NCI-H1694 (cell line): ENCODE results near the gene CCR6.
"Not testable (repeated sequence)": the region's sequence is repeated elsewhere in the genome, so short reads cannot be mapped to it uniquely, and the experiment has no call there.

Experiments
- DNase-seq: peaks from one replicate; lab custom pipeline; 2025; lab: John Stamatoyannopoulos, UW

The CCR6 gene

DNA sequence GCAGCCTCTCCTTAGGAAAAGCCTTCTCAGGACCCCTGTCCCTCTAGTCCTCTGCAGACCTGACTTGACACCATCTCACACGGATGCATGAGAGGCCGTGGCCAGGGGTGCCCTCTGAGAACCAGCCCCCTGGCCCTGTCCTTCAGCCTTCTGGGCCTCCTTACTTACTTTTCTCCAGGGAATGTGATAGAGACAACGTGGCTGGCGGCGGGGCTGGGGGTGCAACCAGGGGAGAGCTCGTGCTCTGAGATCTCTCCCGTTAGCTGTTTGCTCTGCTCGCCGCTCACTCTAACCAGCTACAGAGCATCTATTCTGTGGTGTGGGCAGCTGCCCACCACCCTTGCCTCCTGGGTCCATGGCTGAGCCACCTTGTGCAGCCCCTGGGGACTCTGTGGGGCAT is 20.1 kb downstream of the CCR6 start:
- DNase-seq = no peak

DNA sequence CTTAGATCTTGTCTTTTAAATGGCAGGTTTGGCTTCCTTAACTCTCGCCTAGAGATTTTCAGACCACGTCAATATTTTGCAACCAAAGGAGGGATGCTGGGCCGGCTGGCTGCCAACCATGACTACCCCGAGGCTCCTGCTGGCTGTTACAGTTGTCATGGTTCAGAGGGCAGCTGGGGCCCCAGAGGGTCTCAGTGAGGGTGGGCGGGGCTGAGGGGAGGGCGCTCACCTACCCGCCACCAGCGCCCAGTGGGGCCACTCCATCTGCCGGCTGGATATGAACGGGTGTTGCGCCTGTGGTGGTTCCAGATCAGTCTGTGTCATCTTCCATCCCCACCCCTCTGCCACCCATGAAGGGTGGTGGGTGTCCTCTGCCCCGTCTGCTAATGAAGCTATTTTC is 22.6 kb downstream of the CCR6 start:
- no peak for DNase-seq

DNA sequence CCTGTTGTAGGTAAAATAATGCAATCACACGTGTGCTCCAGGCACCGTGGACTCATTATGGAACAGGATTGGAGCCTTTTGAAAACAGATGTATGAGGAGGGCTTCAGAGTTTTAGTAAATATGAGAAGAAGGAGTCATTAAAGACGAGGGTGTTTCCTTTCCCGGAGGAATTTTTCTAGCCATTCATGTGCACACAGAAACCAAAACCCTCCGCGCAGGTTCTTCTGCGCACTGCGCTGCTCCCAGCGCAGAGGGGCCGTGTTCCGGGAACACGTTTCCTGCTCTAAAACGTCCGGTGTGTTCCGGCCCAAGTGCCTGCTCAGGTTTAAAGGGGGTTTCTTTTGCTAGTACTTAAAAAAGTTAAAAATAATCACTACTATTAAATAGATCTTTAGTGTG is 23.2 kb downstream of the CCR6 start:
- DNase-seq = no peak

DNA sequence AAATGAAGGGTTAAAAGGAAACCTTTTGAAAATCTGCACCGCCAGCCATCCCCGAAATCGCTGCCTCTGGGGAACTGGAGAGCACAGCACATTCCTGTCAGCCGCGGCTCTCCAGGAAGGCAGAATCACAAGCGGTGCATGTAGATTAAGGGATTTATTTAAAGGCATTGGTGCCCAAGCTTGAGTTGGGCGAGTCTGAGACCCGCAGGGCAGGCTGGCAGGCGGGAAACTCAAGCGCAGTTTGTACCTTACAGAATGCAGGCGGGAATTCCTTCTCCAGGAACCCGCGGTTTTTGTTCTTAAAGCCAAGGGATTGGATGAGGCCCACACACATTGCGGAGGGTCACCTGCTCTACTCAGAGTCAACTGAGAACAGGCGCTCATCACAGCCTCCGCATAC is 24.1 kb downstream of the CCR6 start:
- DNase-seq = no peak

DNA sequence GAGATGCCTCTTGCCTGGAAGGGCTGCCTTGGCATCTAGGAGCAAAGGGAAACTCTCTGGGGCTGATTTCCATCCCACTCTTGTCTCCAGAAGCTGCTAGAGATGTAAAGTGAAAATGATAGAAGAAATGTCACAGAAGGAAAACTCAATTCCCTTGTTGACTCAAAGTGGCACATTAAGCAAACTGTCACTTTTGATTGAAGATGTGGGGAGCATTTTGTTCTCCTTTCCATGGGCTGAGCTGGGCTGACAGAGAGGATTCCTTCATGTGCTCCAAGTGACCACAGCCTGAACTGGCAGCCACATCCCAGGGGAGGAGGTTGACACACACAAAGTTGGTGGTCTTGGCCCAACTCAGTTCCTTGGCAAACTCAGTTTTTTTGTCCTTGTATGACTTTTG is 25.1 kb downstream of the CCR6 start:
- no peak for DNase-seq

DNA sequence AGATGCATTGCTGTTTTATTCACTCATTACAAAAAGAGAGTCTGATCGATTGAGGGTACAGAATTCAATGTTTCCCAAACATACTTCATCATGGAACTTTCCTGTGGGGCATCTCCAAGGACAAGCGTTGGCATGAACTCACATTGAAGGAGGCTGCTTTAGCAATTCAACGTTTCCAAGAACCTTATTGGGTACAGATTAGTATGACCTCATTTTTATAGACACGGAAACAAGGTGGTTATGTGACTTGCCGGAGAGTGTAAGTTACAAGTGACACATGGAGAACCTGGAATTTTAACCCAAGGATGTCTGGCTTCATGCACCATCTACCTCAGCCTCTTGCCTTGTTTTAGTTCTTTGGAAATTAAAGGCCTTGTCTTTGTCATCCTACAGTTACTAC is 26.1 kb downstream of the CCR6 start:
- DNase-seq = no peak

DNA sequence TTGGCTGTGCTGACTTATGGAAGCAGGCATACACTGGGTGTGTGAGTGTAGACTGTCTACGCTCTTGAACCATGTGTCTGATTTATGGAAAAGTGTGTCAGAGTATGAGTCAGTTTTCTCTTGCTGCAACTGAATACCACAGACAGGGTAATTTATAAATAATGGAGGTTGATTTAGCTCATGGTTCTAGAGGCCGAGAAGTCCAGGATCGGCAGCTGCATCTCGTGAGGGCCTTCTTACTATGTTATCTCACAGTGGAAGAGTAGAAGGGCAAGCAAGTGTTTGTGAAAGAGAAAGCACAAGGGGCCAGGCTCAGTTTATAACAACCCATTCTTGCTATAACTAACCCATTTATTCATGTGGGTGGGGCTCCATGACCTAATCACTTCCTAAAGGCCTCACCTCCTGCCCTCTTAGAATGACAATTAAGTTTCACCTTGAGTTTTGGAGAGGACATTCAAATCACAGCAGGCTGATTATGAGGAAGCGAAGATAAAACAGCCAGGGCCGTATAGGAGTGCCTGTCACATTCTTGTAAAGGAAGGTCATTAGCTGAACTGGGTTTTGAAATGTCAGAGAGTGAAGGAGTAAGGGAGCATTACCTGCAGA is 28.1 kb downstream of the CCR6 start:
- DNase-seq = no peak

DNA sequence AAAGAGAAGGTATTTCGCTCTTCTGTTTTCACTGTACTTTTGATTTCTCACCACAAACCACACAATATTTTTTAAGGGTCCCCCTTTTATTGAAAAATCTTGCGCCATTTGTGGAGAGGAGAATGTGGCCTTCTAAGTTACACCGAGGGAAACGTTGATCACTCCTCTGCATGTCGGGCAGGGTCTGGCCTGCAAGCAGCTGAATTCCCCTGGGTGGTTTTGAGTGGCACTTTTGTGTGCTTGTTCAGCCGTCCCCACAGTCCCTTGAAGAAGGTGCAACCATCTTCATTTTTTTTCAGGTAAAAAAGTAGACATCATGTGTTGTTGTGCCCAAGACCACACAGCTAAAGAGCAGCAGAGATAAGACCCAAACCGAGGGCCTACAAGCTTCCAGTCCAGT is 28.8 kb downstream of the CCR6 start:
- DNase-seq = no peak

DNA sequence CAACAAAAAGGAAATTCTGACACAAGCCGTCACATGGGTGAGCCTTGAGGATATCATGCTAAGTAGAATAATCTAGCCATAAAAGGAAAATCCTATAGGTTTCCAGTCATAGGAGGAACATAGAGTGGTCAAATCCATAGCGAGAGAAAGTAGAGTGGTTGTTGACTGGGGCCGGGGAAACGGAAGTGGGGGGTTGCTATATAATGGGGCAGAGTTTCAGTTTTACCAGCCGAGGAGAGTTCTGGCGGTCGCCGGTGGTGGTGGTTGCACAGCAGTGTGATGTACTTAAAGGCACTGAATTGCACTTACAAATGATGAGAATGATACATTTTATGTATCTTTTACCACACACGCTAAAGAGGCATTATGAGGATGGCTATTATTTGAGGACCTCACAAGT is 30.0 kb downstream of the CCR6 start:
- DNase-seq = no peak

DNA sequence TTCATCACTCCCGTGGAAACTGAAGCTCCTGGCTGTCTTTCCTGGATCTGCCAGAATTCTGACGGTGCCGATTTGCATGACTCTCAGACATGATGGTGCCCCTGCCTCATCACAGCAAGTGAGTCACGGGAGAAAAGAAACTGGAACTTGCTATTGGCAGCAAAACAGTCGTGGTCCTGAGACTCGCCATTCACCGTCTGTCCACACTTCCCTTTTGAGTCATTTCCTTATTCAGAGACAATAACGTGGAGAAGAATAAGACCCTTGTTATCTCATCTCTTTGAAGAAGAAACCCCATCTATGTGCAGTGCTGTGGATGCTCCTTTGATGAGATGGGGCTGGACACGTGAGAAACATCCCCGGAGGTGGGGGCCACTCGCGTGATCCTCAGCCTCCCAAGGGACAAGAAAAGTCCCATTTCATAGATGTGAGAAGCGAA is 30.6 kb downstream of the CCR6 start:
- no peak for DNase-seq

DNA sequence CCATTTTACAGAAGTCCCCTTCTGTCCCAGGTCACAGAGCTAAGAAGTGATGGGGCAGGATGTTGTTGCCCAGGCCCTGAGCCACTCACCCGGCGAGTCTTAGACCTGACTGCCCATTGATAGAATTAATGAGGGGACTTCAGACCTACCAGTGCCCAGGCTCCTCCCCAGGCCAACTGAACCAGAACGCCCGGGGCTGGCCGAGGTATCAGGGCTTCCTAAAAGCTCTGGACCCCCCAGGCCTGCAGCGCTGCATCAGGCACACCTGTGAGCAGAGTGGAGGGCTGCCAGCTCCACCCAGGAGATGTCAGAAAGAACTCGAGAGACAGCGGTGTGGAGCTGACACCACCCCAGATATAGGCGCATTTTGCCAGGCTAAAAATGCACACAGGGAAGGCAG is 31.4 kb downstream of the CCR6 start:
- DNase-seq = no peak

DNA sequence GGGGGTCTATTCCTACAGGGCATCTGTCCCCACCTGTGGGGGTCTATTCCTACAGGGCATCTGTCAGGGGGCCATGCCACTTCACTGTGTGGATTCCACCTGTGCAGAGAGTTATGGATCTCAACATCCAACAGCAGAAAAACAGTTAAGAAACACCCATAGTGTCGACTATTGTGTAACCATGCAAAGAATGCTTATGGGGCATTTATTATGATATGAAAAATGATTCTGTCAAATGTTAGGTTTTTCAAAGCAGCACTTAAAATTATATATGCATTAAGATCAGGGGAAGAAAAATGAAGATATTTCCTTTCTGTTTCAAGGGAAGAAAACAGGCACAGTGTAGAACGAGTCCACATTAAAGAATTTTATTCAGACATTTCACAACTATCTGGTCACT is 32.0 kb downstream of the CCR6 start:
- no peak for DNase-seq

DNA sequence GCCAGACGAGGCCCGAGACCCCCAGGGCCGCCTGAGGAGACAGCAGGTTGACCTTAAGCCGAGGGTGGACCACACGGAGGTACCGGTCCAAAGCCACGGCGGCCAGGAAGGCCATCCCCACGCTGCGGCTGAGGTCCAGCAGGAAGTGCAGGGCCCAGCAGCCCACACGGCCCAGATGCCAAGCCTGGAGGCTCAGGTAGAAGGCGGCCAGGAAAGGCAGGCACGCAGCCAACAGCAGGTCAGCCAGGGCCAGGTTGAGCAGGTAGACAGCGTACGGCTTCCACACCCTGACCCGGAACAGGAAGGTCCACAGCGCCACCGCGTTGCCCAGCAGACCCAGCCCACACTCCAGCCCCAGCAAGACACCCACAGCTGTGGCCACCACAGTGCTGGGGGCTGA is 34.5 kb downstream of the CCR6 start:
- no peak for DNase-seq

DNA sequence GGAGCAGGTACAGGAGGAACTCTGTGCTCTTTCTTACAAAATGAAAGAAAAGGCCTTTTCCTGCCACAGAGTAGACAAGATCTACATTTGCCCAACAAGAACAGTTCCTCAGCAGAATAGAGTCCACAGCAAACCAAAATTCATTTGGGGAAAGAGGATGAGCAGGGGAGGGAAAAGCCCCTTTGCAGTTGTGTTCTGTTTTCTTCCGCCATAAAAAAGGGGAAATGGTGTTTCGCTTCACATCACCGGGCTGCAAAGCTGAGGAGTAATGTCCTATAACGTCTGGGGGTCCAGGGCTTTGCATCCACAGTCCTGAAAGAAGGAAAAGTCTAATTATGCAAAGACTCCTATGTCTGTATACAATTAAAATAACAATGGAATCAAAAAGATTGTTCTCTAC is 35.0 kb downstream of the CCR6 start, which contains the start of gene GPR31:
TSS of gene GPR31 (minus strand) at position 118 of the 400 bp plus-strand sequence. CDS start 149 bp downstream, outside the sequence.
- no peak for DNase-seq

DNA sequence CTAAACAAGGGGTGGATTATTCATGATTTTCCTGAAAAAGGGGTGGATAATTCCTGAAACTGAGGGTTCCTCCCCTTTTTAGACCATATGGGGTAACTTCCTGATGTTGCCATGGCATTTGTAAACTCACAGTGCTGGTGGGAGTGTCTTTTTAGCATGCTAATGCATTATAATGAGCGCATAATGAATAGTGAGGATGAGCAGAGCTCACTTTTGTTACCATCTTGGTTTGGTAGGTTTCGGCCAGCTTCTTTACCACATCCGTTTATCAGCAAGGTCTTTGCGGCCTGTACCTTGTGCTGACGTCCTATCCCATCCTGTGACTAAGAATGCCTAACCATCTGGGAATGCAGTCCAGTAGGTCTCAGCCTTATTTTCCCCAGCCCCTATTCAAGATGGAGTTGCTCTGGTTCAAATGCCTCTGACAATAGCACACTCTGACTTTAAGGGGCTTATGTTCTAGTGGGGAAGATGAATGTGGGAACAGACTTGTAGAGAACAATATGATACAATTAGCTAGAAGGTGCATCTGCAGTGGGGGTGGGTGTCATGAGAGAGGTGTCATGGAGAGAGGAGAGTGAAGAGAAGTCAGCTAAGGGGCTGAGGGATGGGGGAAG is 39.1 kb downstream of the CCR6 start:
- no peak for DNase-seq

DNA sequence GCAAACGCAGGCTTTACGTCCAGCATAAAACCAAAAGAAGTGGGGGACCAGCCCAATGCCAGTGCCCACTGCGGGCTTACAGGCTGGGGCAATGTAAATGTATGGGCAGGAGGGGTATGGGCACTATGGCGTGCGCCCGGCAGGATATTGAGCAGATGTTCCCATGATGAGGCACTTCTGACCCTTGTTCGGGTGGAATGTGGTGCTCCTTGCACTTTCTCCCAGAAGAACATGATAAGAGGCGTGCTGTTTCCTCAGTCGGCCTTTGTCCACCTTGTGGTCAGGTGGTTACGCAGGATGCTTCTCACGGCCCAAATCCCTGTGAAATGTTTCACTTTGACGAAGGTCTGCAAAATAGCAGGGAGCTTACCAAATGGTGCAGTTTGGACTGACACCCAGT is 39.7 kb downstream of the CCR6 start:
- DNase-seq = no peak

DNA sequence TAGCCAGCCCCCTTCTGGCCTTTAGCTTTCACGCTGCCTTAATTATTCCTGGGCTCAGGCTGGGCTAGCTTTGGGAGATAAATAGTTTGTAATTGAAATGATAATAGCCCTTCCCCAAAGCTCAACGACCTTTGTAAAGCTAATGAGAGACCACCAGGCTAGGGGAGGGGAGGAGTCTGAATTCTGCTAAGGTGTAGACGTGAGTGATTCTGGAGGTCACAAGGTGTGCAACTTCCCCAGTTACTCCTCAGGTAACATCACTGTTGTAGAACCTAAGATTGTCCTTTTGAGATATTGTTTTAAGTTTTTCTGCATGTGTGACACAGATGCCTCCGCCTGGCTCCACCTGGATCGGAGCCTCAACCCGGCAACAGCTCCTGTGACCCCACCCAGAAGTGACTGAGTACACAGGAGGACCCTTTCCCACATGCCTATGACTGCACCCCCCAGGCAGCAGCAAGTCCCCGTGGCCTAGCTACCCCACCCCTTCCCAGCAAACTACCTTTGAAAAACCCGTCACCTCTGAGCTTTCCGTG is 40.6 kb downstream of the CCR6 start:
- DNase-seq = no peak

DNA sequence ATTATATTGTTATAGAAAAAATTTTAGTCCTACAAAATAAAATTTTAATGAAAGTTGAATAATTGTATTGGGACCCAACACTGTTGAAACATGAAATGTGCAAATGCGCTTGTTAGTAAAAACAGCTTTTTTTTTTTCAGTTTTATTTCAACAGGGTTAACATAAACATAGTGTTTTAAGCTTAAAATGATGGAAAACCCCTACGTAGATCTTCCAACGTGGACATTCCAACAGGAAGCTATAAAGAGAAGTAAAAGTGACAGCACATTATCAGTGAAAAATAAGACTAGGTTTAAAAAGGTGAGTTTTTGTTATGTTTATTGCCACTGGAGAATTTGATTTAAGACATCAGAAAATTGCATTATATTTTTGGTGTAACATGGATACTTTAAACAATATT is 41.4 kb downstream of the CCR6 start:
- DNase-seq = no peak

DNA sequence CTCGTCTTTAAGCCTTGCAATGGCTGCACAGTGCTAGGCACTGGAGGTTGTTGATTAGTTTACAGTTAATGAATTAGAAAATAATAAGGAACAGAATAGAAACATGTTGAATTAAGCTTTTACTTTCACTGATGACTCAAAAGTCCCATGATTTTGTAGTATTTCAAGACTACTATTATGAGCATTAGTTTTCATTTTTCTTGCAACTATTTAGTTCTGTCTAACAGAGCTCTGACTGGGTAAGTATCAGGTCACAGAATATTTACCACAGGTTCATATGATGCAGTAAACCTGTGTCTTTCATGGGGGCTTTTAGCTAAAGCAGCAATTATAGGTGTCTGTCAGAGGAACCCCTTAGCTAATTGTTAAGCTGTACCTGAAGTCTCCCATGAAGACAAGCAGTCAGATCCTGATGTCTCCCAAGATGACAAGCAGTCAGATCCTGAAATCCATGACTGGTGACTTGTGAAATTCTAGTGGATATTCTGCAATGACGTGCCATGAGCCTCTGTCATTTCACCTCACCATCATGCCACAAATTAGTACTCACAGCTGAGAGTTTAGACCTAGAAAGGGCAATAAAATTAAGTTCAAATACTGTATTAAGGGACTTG is 43.1 kb downstream of the CCR6 start:
- no peak for DNase-seq

DNA sequence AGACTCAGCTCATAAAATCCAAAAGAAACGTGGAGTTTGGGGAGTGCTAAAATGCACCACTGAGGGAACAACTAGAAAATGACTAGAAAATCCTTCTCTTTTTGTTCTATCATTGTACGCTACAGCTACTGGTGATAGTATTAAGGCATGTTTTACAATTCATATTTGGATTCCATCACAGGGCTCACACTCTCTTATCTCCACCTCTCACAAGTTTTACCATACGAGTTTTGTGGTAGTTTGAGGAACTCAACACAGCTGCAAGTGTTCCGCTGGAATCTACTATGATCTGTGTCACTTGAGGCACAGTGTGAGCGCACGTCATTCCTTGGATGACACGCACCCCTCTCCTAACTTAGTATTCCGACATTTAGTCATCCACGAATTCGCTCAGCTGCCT is 44.8 kb downstream of the CCR6 start:
- DNase-seq = not testable (repeated sequence)

DNA sequence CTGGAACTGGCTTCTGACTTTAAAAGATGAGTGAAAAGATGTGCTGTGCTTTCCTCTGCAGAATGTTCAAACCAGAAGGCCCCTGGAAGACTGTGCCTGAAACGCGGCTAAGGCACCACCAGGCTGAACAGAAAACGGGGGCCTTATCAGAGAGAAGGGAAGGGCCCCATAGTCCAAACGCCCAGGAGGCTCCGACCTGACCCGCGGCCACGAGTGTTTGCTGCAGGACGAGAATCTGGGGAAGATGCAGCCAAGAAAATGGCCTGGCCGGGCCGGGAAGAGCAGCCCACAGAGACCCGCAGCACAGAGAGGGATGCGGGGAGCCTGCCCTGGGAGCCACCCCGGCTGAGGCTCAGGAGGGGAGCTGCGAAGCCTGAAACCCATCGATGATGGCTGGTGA is 45.4 kb downstream of the CCR6 start:
- DNase-seq = not testable (repeated sequence)

DNA sequence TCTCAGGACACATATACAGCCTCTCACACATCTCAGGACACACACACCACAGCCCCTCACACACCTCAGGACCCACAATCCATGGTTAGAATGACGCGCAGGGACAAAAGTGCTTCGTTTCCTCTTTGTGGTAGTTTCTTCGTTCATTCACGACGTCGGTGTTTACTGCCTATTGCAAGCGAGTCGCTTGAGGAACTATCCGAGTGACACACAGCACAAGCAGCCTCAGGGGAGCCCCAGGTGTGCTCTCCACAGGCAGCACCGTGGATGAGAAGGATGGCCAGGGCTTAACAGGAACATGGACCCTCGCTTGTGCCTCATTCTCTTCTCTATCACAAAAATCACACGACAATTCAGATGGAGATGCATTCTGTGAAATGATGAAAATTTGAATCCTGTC is 47.0 kb downstream of the CCR6 start:
- DNase-seq = not testable (repeated sequence)

DNA sequence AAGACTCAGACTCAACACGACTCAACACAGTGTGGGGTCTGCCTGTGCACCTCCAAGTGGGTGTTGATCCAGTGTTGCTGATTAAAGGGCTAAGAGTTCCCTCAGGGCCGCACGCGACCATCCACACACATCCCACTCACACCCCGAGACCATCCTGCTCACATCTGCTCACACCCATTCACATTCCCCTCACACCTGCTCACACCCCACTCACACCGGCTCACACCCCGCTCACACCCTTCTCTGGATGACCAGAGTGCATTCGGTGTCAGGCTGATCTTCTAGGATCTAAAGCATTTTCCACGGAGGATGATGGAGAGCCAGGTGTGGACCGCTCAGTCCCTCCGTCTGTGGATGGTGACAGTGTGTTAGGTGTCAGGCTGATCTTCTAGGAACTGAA is 48.4 kb downstream of the CCR6 start:
- DNase-seq = not testable (repeated sequence)
